Uterus (tissue), 2 donors: ENCODE data around the gene LSM4.

Source experiments
- CTCF ChIP-seq, 4 experiments: fragments of 200-600 bp in 2 of 4; fragments of 450-650 bp in 2 of 4; sonication (generic) in 2 of 4; IDR thresholded peaks; one replicate each; pipeline ENCODE4 v1.5.1; 2016 to 2019; ENCODE audit warnings: antibody characterized with exemption in 4 of 4, mild to moderate bottlenecking in 2 of 4, moderate library complexity in 1 of 4
- POLR2A ChIP-seq, 2 donors: fragments of 450-650 bp; IDR thresholded peaks; one replicate each; pipeline ENCODE4 v1.6.1; 2016; ENCODE audit warnings: antibody characterized with exemption in 2 of 2, mild to moderate bottlenecking in 1 of 2, moderate library complexity in 1 of 2

DNA sequence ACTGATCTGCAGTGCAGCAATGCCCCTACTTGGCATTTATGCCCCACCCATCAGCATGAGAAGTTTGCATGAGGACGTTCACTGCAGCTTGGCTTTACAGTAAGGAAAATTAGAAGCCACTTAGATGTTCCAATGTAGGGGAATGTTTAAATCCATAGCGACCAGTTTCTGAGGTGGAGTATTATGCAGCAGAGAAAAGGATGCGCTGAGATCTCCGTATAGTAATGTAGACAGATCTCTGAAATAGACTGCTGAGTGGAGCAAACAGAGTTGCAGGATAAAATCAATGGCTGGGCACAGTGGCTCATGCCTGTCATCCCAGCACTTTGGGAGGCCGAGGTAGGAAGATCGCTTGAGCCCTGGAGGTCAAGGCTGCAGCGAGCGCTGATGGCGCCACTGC, 27.6 kb upstream of the LSM4 start:
- TF ChIP-seq POLR2A (IDR thresholded peaks at IDR 0.05) (no peak), CTCF (IDR thresholded peaks at IDR 0.05) (no peak)
